H1 (cell line): Measurements from ENCODE around the gene AP2B1. TPM values are rescaled to one million over a fixed set of nuclear protein-coding genes. Genes with fewer than 3 reads are reported as not detected.

Experiments used
- CTCF ChIA-PET: fragments of 300-600 bp; sonication (Branson Sonifier 250); formaldehyde crosslinking; loops from one replicate; lab custom pipeline; 2021; ENCODE audit not compliant: partially characterized antibody; lab: Charles Lee
- POLR2A ChIA-PET: fragments of 300-600 bp; sonication (Branson Sonifier 250); formaldehyde crosslinking; loops from one replicate; lab custom pipeline; 2021; ENCODE audit warnings: inconsistent platforms; ENCODE audit not compliant: partially characterized antibody; lab: Charles Lee
- DNase-seq, 2 experiments: peaks; one replicate each; pipeline versions ENCODE4 v3.0.0 to v3.0.0-alpha.2; 2010 to 2022; ENCODE audit warnings: low spot score in 2 of 2, low read depth in 1 of 2, mixed read lengths in 1 of 2
- FAIRE-seq: peaks from 2 replicates; lab custom pipeline; 2011; peaks lifted over from hg19 to GRCh38; lab: Jason Lieb, UNC
- H2AFZ ChIP-seq: 2 replicates; pipeline ENCODE4 v1.8.1; 2012; ENCODE audit warnings: low read length, inconsistent platforms
- H2AK5ac ChIP-seq: 2 replicates; pipeline ENCODE4 v1.6.1; 2013; ENCODE audit warnings: low read depth, low read length
- H2BK120ac ChIP-seq: replicated peaks from 2 replicates; pipeline ENCODE3; 2013; ENCODE audit warnings: low read depth, low read length, inconsistent platforms
- H2BK12ac ChIP-seq: 2 replicates; pipeline ENCODE4 v1.6.1; 2013; ENCODE audit warnings: low read depth, low read length
- H2BK15ac ChIP-seq: 2 replicates; pipeline ENCODE4 v1.6.1; 2013; ENCODE audit warnings: low read length
- H2BK20ac ChIP-seq: 2 replicates; pipeline ENCODE4 v1.6.1; 2013; ENCODE audit warnings: low read length
- H2BK5ac ChIP-seq: 2 replicates; pipeline ENCODE4 v1.6.1; 2013; ENCODE audit warnings: low read depth, low read length
- H3K14ac ChIP-seq: 2 replicates; pipeline ENCODE4 v1.6.1; 2013; ENCODE audit warnings: inconsistent platforms; ENCODE audit not compliant: insufficient read length
- H3K18ac ChIP-seq: 2 replicates; pipeline ENCODE4 v1.6.1; 2013; ENCODE audit warnings: low read length; ENCODE audit errors: extremely low read depth
- H3K23ac ChIP-seq: 2 replicates; pipeline ENCODE4 v1.6.1; 2013; ENCODE audit warnings: inconsistent platforms; ENCODE audit not compliant: insufficient read length
- H3K23me2 ChIP-seq: 2 replicates; pipeline ENCODE4 v1.6.1; 2013; ENCODE audit warnings: low read depth, low read length
- H3K27ac ChIP-seq: 2 replicates; pipeline ENCODE4 v1.6.1; 2011; ENCODE audit warnings: low read depth, low read length, inconsistent platforms
- H3K27me3 ChIP-seq, 4 experiments: replicated peaks in 1 of 4; 1 replicate in 1 of 4; 2 replicates in 3 of 4; pipeline versions ENCODE4 v1.6.1 to v1.8.1; 2011 to 2013; ENCODE audit warnings: low read length in 3 of 4, mild to moderate bottlenecking in 3 of 4, inconsistent platforms in 2 of 4, mixed read lengths in 2 of 4, moderate library complexity in 1 of 4; ENCODE audit not compliant: control insufficient read depth in 3 of 4, insufficient read depth in 3 of 4; ENCODE audit errors: extremely low read depth in 1 of 4
- H3K36me3 ChIP-seq, 4 experiments: 2 replicates each; pipeline versions ENCODE4 v1.6.1 to v1.8.1; 2011 to 2013; ENCODE audit warnings: mild to moderate bottlenecking in 4 of 4, low read length in 3 of 4, moderate library complexity in 2 of 4, control low read depth in 1 of 4, inconsistent platforms in 1 of 4; ENCODE audit not compliant: insufficient read depth in 4 of 4, control insufficient read depth in 2 of 4
- H3K4ac ChIP-seq: replicated peaks from 2 replicates; pipeline ENCODE3; 2013; ENCODE audit warnings: low read length, low read depth, mixed read lengths, inconsistent platforms; ENCODE audit not compliant: insufficient read length
- H3K4me1 ChIP-seq, 4 experiments: replicated peaks in 1 of 4; 1 replicate in 1 of 4; 2 replicates in 3 of 4; pipeline versions ENCODE4 v1.6.1 to v1.8.1; 2011 to 2013; ENCODE audit warnings: low read length in 3 of 4, inconsistent platforms in 2 of 4, mixed read lengths in 1 of 4; ENCODE audit not compliant: insufficient read depth in 4 of 4, control insufficient read depth in 3 of 4
- H3K4me2 ChIP-seq, 2 experiments: 2 replicates each; pipeline versions ENCODE4 v1.6.1 to v1.8.1; 2011 to 2013; ENCODE audit warnings: low read depth in 2 of 2, low read length in 2 of 2, control low read depth in 1 of 2, inconsistent platforms in 1 of 2, mild to moderate bottlenecking in 1 of 2; ENCODE audit not compliant: insufficient read depth in 1 of 2
- H3K4me3 ChIP-seq, 4 experiments: fragments of 200-600, 300-600 bp in 1 of 4; sonication (generic), shearing (Covaris generic), sonication (Bioruptor Twin) in 1 of 4; 2 replicates each; pipeline versions ENCODE4 v1.5.1 to v1.8.1; 2011 to 2016; ENCODE audit warnings: low read length in 4 of 4, low read depth in 3 of 4, control low read depth in 2 of 4, inconsistent platforms in 2 of 4, mild to moderate bottlenecking in 2 of 4, mixed read lengths in 1 of 4, moderate library complexity in 1 of 4; ENCODE audit not compliant: insufficient read depth in 2 of 4; ENCODE audit errors: extremely low read depth in 1 of 4
- H3K56ac ChIP-seq: replicated peaks from 2 replicates; pipeline ENCODE3; 2013; ENCODE audit warnings: low read depth, mild to moderate bottlenecking, mixed read lengths, low read length, inconsistent platforms; ENCODE audit not compliant: insufficient read length
- H3K79me1 ChIP-seq: 2 replicates; pipeline ENCODE4 v1.6.1; 2013; ENCODE audit warnings: low read depth, low read length, control low read depth
- H3K79me2 ChIP-seq, 2 experiments: 2 replicates each; pipeline versions ENCODE4 v1.6.1 to v1.8.1; 2012 to 2013; ENCODE audit warnings: low read length in 2 of 2, mild to moderate bottlenecking in 2 of 2, inconsistent platforms in 1 of 2; ENCODE audit not compliant: insufficient read depth in 2 of 2, control insufficient read depth in 1 of 2
- H3K9ac ChIP-seq, 4 experiments: replicated peaks in 1 of 4; 1 replicate in 1 of 4; 2 replicates in 3 of 4; pipeline versions ENCODE4 v1.6.1 to v1.8.1; 2011 to 2013; ENCODE audit warnings: low read depth in 3 of 4, low read length in 3 of 4, control low read depth in 2 of 4, mild to moderate bottlenecking in 2 of 4, moderate library complexity in 2 of 4, inconsistent platforms in 1 of 4; ENCODE audit errors: extremely low read depth in 1 of 4
- H3K9me3 ChIP-seq, 2 experiments: 2 replicates each; pipeline versions ENCODE4 v1.6.1 to v1.8.1; 2012 to 2013; ENCODE audit warnings: mild to moderate bottlenecking in 2 of 2, moderate library complexity in 2 of 2, control low read depth in 1 of 2, inconsistent platforms in 1 of 2, low read depth in 1 of 2, low read length in 1 of 2, mixed read lengths in 1 of 2; ENCODE audit not compliant: insufficient read depth in 2 of 2
- H4K20me1 ChIP-seq, 2 experiments: replicated peaks in 1 of 2; 2 replicates each; pipeline versions ENCODE3 to v1.8.1; 2011 to 2013; ENCODE audit warnings: inconsistent platforms in 2 of 2, low read length in 2 of 2, mild to moderate bottlenecking in 1 of 2; ENCODE audit not compliant: insufficient read depth in 2 of 2, control insufficient read depth in 1 of 2
- H4K5ac ChIP-seq: 2 replicates; pipeline ENCODE4 v1.6.1; 2013; ENCODE audit warnings: low read length, low read depth, mixed read lengths, inconsistent platforms; ENCODE audit not compliant: insufficient read length
- H4K8ac ChIP-seq: 2 replicates; pipeline ENCODE4 v1.8.0; 2013; ENCODE audit warnings: mild to moderate bottlenecking, moderate library complexity, low read length, inconsistent platforms; ENCODE audit not compliant: insufficient read depth; ENCODE audit errors: extremely low read depth
- H4K91ac ChIP-seq: replicated peaks from 2 replicates; pipeline ENCODE3; 2013; ENCODE audit warnings: low read length, mixed read lengths, inconsistent platforms; ENCODE audit not compliant: insufficient read length
- ATF3 ChIP-seq: IDR thresholded peaks from 2 replicates; pipeline ENCODE4 v1.6.1; 2011; ENCODE audit warnings: low read depth, mild to moderate bottlenecking, low read length; ENCODE audit not compliant: insufficient read depth
- EP300 ChIP-seq, 2 experiments: IDR thresholded peaks; 1 replicate in 1 of 2; 2 replicates in 1 of 2; pipeline ENCODE4 v1.6.1; 2011 to 2012; ENCODE audit warnings: low read depth in 2 of 2, low read length in 2 of 2, mild to moderate bottlenecking in 2 of 2, borderline replicate concordance in 1 of 2, inconsistent platforms in 1 of 2, moderate library complexity in 1 of 2
- HDAC2 ChIP-seq, 2 experiments: fragments of 300-600 bp in 1 of 2; sonication (generic) in 1 of 2; IDR thresholded peaks; 2 replicates each; pipeline ENCODE4 v1.6.1; 2011 to 2012; ENCODE audit warnings: low read depth in 2 of 2, low read length in 2 of 2, mild to moderate bottlenecking in 2 of 2, moderate library complexity in 2 of 2, borderline replicate concordance in 1 of 2, inconsistent platforms in 1 of 2
- KDM4A ChIP-seq: IDR thresholded peaks from one replicate; pipeline ENCODE4 v1.7.1; 2012; ENCODE audit warnings: low read depth, mild to moderate bottlenecking, moderate library complexity, low read length, inconsistent platforms; ENCODE audit not compliant: severe bottlenecking
- TEAD4 ChIP-seq: IDR thresholded peaks from 2 replicates; pipeline ENCODE4 v1.6.1; 2012; ENCODE audit warnings: low read depth, low read length, inconsistent platforms, mixed read lengths
- WGBS, 2 experiments: shearing (Covaris generic) in 1 of 2; methylation state at CpG; one replicate each; pipeline versions ENCODE4 v1.1.6 to v1.1.7; 2013 to 2015; ENCODE audit warnings: low lambda C conversion rate in 2 of 2, mixed read lengths in 2 of 2, inconsistent platforms in 1 of 2, low coverage in 1 of 2, missing lambda C conversion rate in 1 of 2; ENCODE audit not compliant: insufficient replicate concordance in 2 of 2, insufficient coverage in 1 of 2, insufficient read length in 1 of 2; ENCODE audit errors: extremely low coverage in 1 of 2, missing lambda C conversion rate in 1 of 2; 5-methylcytosine and 5-hydroxymethylcytosine counted together
- polyA plus RNA-seq, 7 experiments: library from polyadenylated mRNA; depleted of rRNA in 3 of 7; stranded (reverse) in 5 of 7; unstranded in 2 of 7; fragments of >200 nt in 5 of 7; fragments of 200-250 nt in 2 of 7; gene quantifications; 1 replicate in 5 of 7; 2 replicates in 1 of 7; 4 replicates in 1 of 7; pipeline versions ENCODE4 v1.2.1 to v1.2.3, GENCODE V29; 2011 to 2013; ENCODE audit warnings: missing spikeins in 2 of 7, mixed read lengths in 2 of 7
- total RNA-seq: library from RNA; stranded (reverse); fragmentation: NEBNext Ultra II Directional; extraction: Animal tissue kit (Norgen Biotek cat#: 25700); gene quantifications from 2 replicates; pipeline ENCODE4 v1.2.1, GENCODE V29; 2021

AP2B1 gene
- total and polyA plus RNA-seq, 2 of the 8 experiments (the other 6 are each of a cell fraction or from before 2014, with no cell fraction given): 95.5 to 199 TPM

GRCh38 chr17:35566968-35567367 is 20.2 kb upstream of the AP2B1 start:
- Histone ChIP-seq H3K4me3 (peak overlapping the region; percentile 7 to 94 (median 48); a peak in 4 of 8 replicates), H2BK15ac (no peak overlapping the region), H3K9ac (no peak overlapping the region), H3K4ac (no peak overlapping the region), H2BK12ac (no peak overlapping the region), H4K5ac (no peak overlapping the region), H3K18ac (no peak overlapping the region), H4K91ac (no peak overlapping the region), H2BK20ac (no peak overlapping the region), H3K9me3 (no peaks in the 10 kb centered on the region), H3K79me2 (peaks cover 5 to 34% of the 10 kb centered on the region in 2 experiments; a peak in 3 of 4 replicates), H3K79me1 (no peaks in the 10 kb centered on the region; the same call in 1 of the 2 replicates), H2AFZ (no peak overlapping the region), H3K14ac (no peak overlapping the region), H3K4me1 (peaks cover 0 to 4% (median 1%) of the 10 kb centered on the region in 4 experiments; a peak in 3 of 7 replicates), H3K27me3 (no peaks in the 10 kb centered on the region; a peak in 1 of 7 replicates), H3K36me3 (no peaks in the 10 kb centered on the region), H3K23me2 (peaks cover 7% of the 10 kb centered on the region; the same call in 1 of the 2 replicates), H3K23ac (no peak overlapping the region), H2BK5ac (no peak overlapping the region), H4K8ac (no peak overlapping the region; the same call in 1 of the 2 replicates), H3K27ac (no peak overlapping the region), H3K56ac (no peak overlapping the region), H3K4me2 (peak overlapping the region; percentile 72 to 98), H2AK5ac (no peak overlapping the region), H4K20me1 (peaks cover 0 to 1% of the 10 kb centered on the region in 2 experiments), H2BK120ac (no peak overlapping the region)
- CTCF ChIA-PET: interaction anchor here (1.0 to 1.1 kb wide), 2 partner anchors 14 to 29 kb away, joined by 3 read pairs; no protein-coding TSS in a partner anchor
- POLR2A ChIA-PET: interaction anchor here (1.5 kb wide), 1 partner anchor 11 kb away, joined by 5 read pairs; the partner anchor contains the start of gene PEX12
- FAIRE-seq: no peak
- no peak for DNase-seq
- 82 to 100% methylated on average over 1 to 11 of the region's 11 CpGs for WGBS, 2 experiments
- TF ChIP-seq ATF3 (no peak), EP300 (IDR thresholded peaks at IDR 0.05; ENCODE audit: borderline replicate concordance in 1 of 2, low read depth in 2 of 2, low read length in 2 of 2) (no peak), TEAD4 (no peak), HDAC2 (IDR thresholded peaks at IDR 0.05; ENCODE audit: borderline replicate concordance in 1 of 2, low read depth in 2 of 2, low read length in 2 of 2) (no peak), KDM4A (no peak)
